Measurements from ENCODE around the gene ADGRB3.

DNA sequence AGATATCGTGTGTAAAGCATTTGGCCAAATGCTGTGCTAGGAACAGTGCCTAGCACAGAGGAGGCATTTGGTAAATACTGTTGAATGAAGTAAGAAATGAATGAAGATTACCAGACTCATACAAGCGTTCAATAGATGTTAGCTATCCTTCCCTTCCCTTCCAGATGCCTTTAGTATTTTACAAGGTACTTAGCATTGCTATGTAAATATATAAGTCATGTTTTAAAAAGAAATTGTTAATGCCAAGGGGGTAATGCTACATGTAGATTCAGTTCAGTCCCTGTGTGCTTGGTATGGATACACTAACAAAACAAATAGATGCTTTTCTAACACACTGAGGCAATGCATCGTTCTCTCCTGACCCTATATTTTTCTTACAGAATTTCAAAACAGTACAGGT, 407.2 kb downstream of the ADGRB3 start:
- TF ChIP-seq, protein P1, sequence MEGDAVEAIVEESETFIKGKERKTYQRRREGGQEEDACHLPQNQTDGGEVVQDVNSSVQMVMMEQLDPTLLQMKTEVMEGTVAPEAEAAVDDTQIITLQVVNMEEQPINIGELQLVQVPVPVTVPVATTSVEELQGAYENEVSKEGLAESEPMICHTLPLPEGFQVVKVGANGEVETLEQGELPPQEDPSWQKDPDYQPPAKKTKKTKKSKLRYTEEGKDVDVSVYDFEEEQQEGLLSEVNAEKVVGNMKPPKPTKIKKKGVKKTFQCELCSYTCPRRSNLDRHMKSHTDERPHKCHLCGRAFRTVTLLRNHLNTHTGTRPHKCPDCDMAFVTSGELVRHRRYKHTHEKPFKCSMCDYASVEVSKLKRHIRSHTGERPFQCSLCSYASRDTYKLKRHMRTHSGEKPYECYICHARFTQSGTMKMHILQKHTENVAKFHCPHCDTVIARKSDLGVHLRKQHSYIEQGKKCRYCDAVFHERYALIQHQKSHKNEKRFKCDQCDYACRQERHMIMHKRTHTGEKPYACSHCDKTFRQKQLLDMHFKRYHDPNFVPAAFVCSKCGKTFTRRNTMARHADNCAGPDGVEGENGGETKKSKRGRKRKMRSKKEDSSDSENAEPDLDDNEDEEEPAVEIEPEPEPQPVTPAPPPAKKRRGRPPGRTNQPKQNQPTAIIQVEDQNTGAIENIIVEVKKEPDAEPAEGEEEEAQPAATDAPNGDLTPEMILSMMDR (conservative IDR thresholded peaks at IDR 0.05; ENCODE audit: low read length) = no peak
- TF ChIP-seq EZH2phosphoT487 (IDR thresholded peaks at IDR 0.05; ENCODE audit: borderline replicate concordance, low read depth, low read length) = no peak

All from OCI-LY7 (cell line).